HepG2 (cell line): ENCODE data around the gene GADD45G. TPM values are rescaled to one million over a fixed set of nuclear protein-coding genes. Genes with fewer than 3 reads are reported as not detected.
A peak's percentile ranks its signal among the peaks of the same experiment; 100 is the strongest.

Experiments used
- ATAC-seq: fragments of 200-7000 bp; cut with Tn5 transposase; 3 replicates; pipeline ENCODE4 v1.9.1; 2020; ENCODE audit warnings: mild to moderate bottlenecking, moderate library complexity
- BruUV-seq: library from RNA; stranded (reverse); fragments of 400-500 nt; replicated peaks from 2 replicates; lab custom pipeline; 2021; lab: Mats Ljungman, UMichigan
- CTCF ChIA-PET: fragments of 300-600 bp; formaldehyde crosslinking; extraction: SDS; loops from one replicate; lab custom pipeline; 2021; ENCODE audit warnings: low total read pairs, inconsistent platforms, low intra/inter-chr PET ratio; lab: Yijun Ruan, JAX
- POLR2A ChIA-PET: fragments of 350-600 bp; sonication (Branson Sonifier 250); formaldehyde crosslinking; loops from one replicate; lab custom pipeline; 2020; ENCODE audit warnings: antibody characterized with exemption, inconsistent platforms; lab: Yijun Ruan, JAX
- DNase-seq: peaks from one replicate; pipeline ENCODE4 v3.0.0-alpha.2; 2015; ENCODE audit warnings: low spot score
- FAIRE-seq: peaks from 3 replicates; lab custom pipeline; 2011; peaks lifted over from hg19 to GRCh38; lab: Jason Lieb, UNC
- H2AFZ ChIP-seq: one replicate; pipeline ENCODE4 v1.6.1; 2011; ENCODE audit warnings: low read length, inconsistent platforms
- H3K27ac ChIP-seq: fragments of 300-600 bp; 3 replicates; pipeline ENCODE4 v1.8.0; 2011; ENCODE audit warnings: mixed run types, mild to moderate bottlenecking, mixed read lengths, low read length, inconsistent platforms; ENCODE audit not compliant: insufficient read depth; ENCODE audit errors: extremely low read length
- H3K27me3 ChIP-seq, 2 experiments: fragments of 200-600 bp in 1 of 2; 2 replicates in 1 of 2; 3 replicates in 1 of 2; pipeline versions ENCODE4 v1.6.0 to v1.8.0; 2011; ENCODE audit warnings: low read length in 2 of 2, mild to moderate bottlenecking in 2 of 2, moderate library complexity in 2 of 2, inconsistent platforms in 1 of 2; ENCODE audit not compliant: insufficient read depth in 2 of 2, control insufficient read depth in 1 of 2
- H3K36me3 ChIP-seq, 2 experiments: fragments of 200-600 bp in 1 of 2; replicated peaks in 1 of 2; 2 replicates in 1 of 2; 3 replicates in 1 of 2; pipeline versions ENCODE4 v1.5.1 to v1.8.0; 2011; ENCODE audit warnings: low read length in 2 of 2, inconsistent platforms in 1 of 2; ENCODE audit not compliant: insufficient read depth in 2 of 2, control insufficient read depth in 1 of 2
- H3K4me1 ChIP-seq: 2 replicates; pipeline ENCODE4 v1.5.1; 2012; ENCODE audit warnings: low read length, inconsistent platforms; ENCODE audit not compliant: insufficient read depth
- H3K4me2 ChIP-seq: 2 replicates; pipeline ENCODE4 v1.6.0; 2011; ENCODE audit warnings: low read depth, low read length, inconsistent platforms
- H3K4me3 ChIP-seq, 3 experiments: fragments of 200-600 bp in 1 of 3; sonication (generic), shearing (Covaris generic) in 1 of 3; replicated peaks in 1 of 3; 2 replicates each; pipeline ENCODE4 v1.5.1; 2011 to 2016; ENCODE audit warnings: low read length in 3 of 3, inconsistent platforms in 2 of 3, low read depth in 2 of 3, mild to moderate bottlenecking in 2 of 3, control low read depth in 1 of 3, mixed read lengths in 1 of 3; ENCODE audit not compliant: insufficient read depth in 1 of 3
- H3K79me2 ChIP-seq: one replicate; pipeline ENCODE4 v1.6.1; 2011; ENCODE audit warnings: low read length, inconsistent platforms; ENCODE audit not compliant: insufficient read depth
- H3K9ac ChIP-seq: 2 replicates; pipeline ENCODE4 v1.6.0; 2011; ENCODE audit warnings: mild to moderate bottlenecking, low read depth, low read length, inconsistent platforms; ENCODE audit not compliant: insufficient read depth
- H3K9me3 ChIP-seq: 2 replicates; pipeline ENCODE4 v1.5.1; 2012; ENCODE audit warnings: mild to moderate bottlenecking, low read length
- H4K20me1 ChIP-seq: 2 replicates; pipeline ENCODE4 v1.6.0; 2011; ENCODE audit warnings: inconsistent platforms, mild to moderate bottlenecking, low read length, moderate library complexity; ENCODE audit not compliant: insufficient read depth
- ARID2 ChIP-seq: sonication (generic); formaldehyde crosslinking; IDR thresholded peaks from 2 replicates; pipeline ENCODE4 v1.8.1; 2022; ENCODE audit warnings: mild to moderate bottlenecking, missing genetic modification reagents, borderline replicate concordance
- ATF7-NPFF ChIP-seq: sonication (generic); formaldehyde crosslinking; IDR thresholded peaks from 2 replicates; pipeline ENCODE4 v1.8.1; 2023; ENCODE audit warnings: mild to moderate bottlenecking, low read depth, missing genetic modification reagents, moderate library complexity
- BCL6 ChIP-seq: IDR thresholded peaks from 2 replicates; pipeline ENCODE4 v1.6.1; 2016; ENCODE audit warnings: missing genetic modification reagents, missing compliant biosample characterization
- CREB1 ChIP-seq, 2 experiments: fragments of 450-650 bp in 1 of 2; IDR thresholded peaks; 2 replicates each; pipeline ENCODE4 v1.6.1; 2016 to 2017; ENCODE audit warnings: control low read depth in 1 of 2, mild to moderate bottlenecking in 1 of 2, missing compliant biosample characterization in 1 of 2, missing genetic modification characterization in 1 of 2
- FOXJ3 ChIP-seq: sonication (generic); formaldehyde crosslinking; IDR thresholded peaks from 2 replicates; pipeline ENCODE4 v1.4.0; 2020; ENCODE audit warnings: missing genetic modification reagents, mild to moderate bottlenecking, borderline replicate concordance
- KAT2B ChIP-seq: fragments of 150-350 bp; IDR thresholded peaks from 2 replicates; pipeline ENCODE4 v1.6.1; 2014; ENCODE audit warnings: low read depth, low read length, borderline replicate concordance
- MTA1 ChIP-seq: sonication (generic); formaldehyde crosslinking; IDR thresholded peaks from 2 replicates; pipeline ENCODE4 v1.4.0; 2020; ENCODE audit warnings: missing genetic modification reagents, mild to moderate bottlenecking, borderline replicate concordance
- SETDB1 ChIP-seq: sonication (generic); formaldehyde crosslinking; IDR thresholded peaks from 2 replicates; pipeline ENCODE4 v1.5.1; 2020; ENCODE audit warnings: missing genetic modification reagents, mild to moderate bottlenecking, borderline replicate concordance
- TCF7L2 ChIP-seq: IDR thresholded peaks from 2 replicates; pipeline ENCODE4 v1.6.1; 2011; ENCODE audit warnings: mild to moderate bottlenecking, low read depth, low read length, moderate library complexity
- YEATS2 ChIP-seq: sonication (generic); formaldehyde crosslinking; IDR thresholded peaks from 2 replicates; pipeline ENCODE4 v1.4.0; 2020; ENCODE audit warnings: missing genetic modification reagents, borderline replicate concordance
- ZNF235 ChIP-seq: sonication (generic); formaldehyde crosslinking; IDR thresholded peaks from 2 replicates; pipeline ENCODE4 v1.8.1; 2023; ENCODE audit warnings: mild to moderate bottlenecking, missing genetic modification reagents, borderline replicate concordance
- ZNF432 ChIP-seq: sonication (generic); formaldehyde crosslinking; IDR thresholded peaks from 2 replicates; pipeline ENCODE4 v1.5.0; 2020; ENCODE audit warnings: missing genetic modification reagents, mild to moderate bottlenecking, borderline replicate concordance
- ZNF577 ChIP-seq: sonication (generic); formaldehyde crosslinking; IDR thresholded peaks from 2 replicates; pipeline ENCODE4 v1.4.0; 2020; ENCODE audit warnings: mild to moderate bottlenecking, low read depth, missing genetic modification reagents, borderline replicate concordance
- ZNF598 ChIP-seq: sonication (generic); formaldehyde crosslinking; IDR thresholded peaks from 2 replicates; pipeline ENCODE4 v1.5.1; 2020; ENCODE audit warnings: mild to moderate bottlenecking, missing genetic modification reagents, borderline replicate concordance
- WGBS: methylation state at CpG from one replicate; pipeline ENCODE4 v1.1.6; 2017; ENCODE audit warnings: low lambda C conversion rate; 5-methylcytosine and 5-hydroxymethylcytosine counted together
- in situ Hi-C: cut with HindIII; loops from 2 replicates; pipeline ENCODE4 v1.10.0; 2017; ENCODE audit warnings: low pct_unique_long_range_greater_than_20kb; ENCODE audit not compliant: extremely low pct_ligation_motif_present
- intact Hi-C: fragments of 100-400 bp; cut with micrococcal nuclease; formaldehyde crosslinking; loops from one replicate; pipeline ENCODE4 v1.10.0; 2022; ENCODE audit not compliant: unreplicated experiment
- polyA plus RNA-seq, 8 experiments: library from polyadenylated mRNA; depleted of rRNA in 3 of 8; stranded (reverse) in 7 of 8; unstranded in 1 of 8; fragments of >200 nt; fragmentation: Illumina TruSeq in 4 of 8; extraction: Trizol in 4 of 8; gene quantifications; 2 replicates each; pipeline versions ENCODE4 v1.2.1 to v1.2.3, GENCODE V29; 2011 to 2016; ENCODE audit warnings: low read depth in 4 of 8, missing spikeins in 1 of 8, mixed read lengths in 1 of 8; ENCODE audit not compliant: insufficient read depth in 1 of 8
- total RNA-seq, 5 experiments: library from RNA; depleted of rRNA; stranded (reverse); fragments of >200 nt; fragmentation: Illumina TruSeq; extraction: Trizol; gene quantifications; 2 replicates each; pipeline ENCODE4 v1.2.3, GENCODE V29; 2016; ENCODE audit warnings: low read depth in 1 of 5
- TF ChIP-seq, protein P1 (sequence below): IDR thresholded peaks from 2 replicates; pipeline ENCODE4 v1.6.1; 2012; ENCODE audit warnings: low read length, improper control_type of control experiment
- TF ChIP-seq, protein P2 (sequence below): sonication (generic); formaldehyde crosslinking; IDR thresholded peaks from 2 replicates; pipeline ENCODE4 v1.8.0; 2022; ENCODE audit warnings: low read depth, missing genetic modification reagents

GADD45G gene
- total and polyA plus RNA-seq, 2 of the 13 experiments (the other 11 are each of a cell fraction or from before 2014, with no cell fraction given) = not detected

DNA sequence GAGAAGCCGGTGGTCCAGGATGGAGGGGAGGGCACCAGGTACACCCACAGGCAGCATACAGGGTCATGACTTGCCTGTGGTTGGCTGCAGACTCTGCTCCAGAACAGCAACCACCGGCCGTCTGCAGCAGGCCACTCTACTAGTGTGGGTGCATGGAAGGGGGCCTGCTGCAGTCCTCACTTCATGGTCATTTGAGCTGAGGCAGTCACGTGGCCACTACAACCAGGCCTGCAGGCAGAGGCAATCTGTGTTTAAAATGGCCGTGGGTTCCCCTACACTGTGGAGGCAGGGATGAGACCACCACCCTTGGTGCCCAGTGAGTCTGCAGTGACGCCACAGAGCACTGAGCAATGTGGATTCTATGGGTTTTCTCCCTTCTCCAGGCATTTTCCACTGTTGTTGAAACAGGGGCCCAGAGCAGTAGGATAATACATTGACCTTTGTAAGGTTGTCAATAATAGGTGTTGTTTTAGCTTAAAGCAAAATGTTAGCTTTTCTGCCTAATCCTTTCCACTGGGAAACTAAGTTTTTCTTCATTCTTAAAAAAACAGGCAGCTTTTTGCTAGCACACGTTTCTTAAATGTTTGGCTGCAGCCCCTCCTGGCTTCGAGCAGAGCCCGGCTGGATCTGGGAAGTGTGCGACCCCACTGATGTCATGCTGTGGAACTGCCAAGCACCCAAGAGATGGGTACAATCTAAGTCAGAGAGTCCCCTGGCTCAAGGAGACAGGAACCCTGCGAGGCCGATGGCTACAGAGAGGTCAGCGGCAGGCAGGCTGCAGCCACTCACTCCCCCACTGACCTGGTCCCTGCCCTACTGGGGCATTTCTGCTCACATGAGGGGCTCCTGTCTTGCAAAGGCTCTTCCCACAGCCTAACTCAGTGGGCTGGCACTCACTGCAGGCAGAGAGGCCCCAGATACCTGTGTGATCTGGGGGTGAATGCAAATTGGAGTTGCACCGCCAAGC, 21.2 kb downstream of the GADD45G start (continued):
- TF ChIP-seq ZNF598 = peak; percentile 67; the same call in 1 of the 2 replicates
- peak; percentile 87 for TF ChIP-seq BCL6 (CRISPR knock-in tag)
- TF ChIP-seq SETDB1 = no peak

DNA sequence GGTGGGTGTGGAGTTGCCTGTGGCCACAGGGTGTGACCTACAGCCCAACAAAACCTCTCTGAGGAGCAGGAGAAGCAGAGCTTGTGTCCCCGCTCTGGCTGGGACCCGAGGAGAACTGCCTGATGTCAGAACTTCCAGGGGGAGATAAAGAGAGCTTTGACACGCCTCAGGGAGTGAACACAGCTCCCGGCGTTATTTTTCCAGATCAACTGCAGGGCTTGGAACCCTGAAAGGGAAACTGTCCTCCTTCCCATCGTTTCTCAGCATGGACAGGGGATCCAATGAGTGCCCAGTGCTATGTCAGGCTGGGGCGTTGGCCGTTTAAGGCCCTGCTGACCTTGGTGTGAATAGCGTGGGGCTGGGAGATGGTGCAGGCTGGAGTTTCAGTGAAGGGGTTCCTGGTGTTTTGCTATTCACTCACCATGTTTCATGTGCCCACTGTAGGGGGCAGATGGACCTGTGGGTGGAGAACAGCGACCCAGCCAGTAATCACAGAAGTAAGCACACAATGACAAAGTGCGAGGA, 22.0 kb downstream of the GADD45G start:
- DNase-seq = no peak
- Histone ChIP-seq H4K20me1 (no peaks in the 10 kb centered on the region), H3K4me1 (peaks cover 24% of the 10 kb centered on the region), H3K4me3 (no peak overlapping the region), H3K79me2 (no peaks in the 10 kb centered on the region), H3K4me2 (peak overlapping the region; percentile 32; the same call in 1 of the 2 replicates), H3K27ac (no peak overlapping the region), H3K9ac (no peak overlapping the region), H3K27me3 (peaks cover 2 to 52% of the 10 kb centered on the region in 2 experiments; a peak in 3 of 5 replicates), H2AFZ (no peak overlapping the region), H3K36me3 (no peaks in the 10 kb centered on the region), H3K9me3 (no peaks in the 10 kb centered on the region)
- POLR2A ChIA-PET = interaction anchor here (0.8 kb wide), 1 partner anchor 21 kb away, joined by 4 read pairs; no protein-coding TSS in a partner anchor
- BruUV-seq = no TSS peak
- intact Hi-C loops (no loop called here), in situ Hi-C loops (no loop called here)
- FAIRE-seq = no peak
- peak; percentile 25 for ATAC-seq
- CTCF ChIA-PET = no interaction called here
- WGBS = 17% methylated on average over 5 of the region's 11 CpGs
- TF ChIP-seq MTA1 (no peak), ZNF432 (CRISPR knock-in tag) (no peak), FOXJ3 (CRISPR knock-in tag) (no peak), CREB1 (IDR thresholded peaks at IDR 0.05) (no peak), CREB1 (CRISPR knock-in tag; IDR thresholded peaks at IDR 0.05) (no peak), ZNF577 (no peak), KAT2B (no peak), ZNF235 (CRISPR knock-in tag) (no peak), YEATS2 (CRISPR knock-in tag) (no peak), ARID2 (CRISPR knock-in tag) (no peak), TCF7L2 (no peak), ATF7-NPFF (CRISPR knock-in tag) (no peak)
- TF ChIP-seq, protein P1, sequence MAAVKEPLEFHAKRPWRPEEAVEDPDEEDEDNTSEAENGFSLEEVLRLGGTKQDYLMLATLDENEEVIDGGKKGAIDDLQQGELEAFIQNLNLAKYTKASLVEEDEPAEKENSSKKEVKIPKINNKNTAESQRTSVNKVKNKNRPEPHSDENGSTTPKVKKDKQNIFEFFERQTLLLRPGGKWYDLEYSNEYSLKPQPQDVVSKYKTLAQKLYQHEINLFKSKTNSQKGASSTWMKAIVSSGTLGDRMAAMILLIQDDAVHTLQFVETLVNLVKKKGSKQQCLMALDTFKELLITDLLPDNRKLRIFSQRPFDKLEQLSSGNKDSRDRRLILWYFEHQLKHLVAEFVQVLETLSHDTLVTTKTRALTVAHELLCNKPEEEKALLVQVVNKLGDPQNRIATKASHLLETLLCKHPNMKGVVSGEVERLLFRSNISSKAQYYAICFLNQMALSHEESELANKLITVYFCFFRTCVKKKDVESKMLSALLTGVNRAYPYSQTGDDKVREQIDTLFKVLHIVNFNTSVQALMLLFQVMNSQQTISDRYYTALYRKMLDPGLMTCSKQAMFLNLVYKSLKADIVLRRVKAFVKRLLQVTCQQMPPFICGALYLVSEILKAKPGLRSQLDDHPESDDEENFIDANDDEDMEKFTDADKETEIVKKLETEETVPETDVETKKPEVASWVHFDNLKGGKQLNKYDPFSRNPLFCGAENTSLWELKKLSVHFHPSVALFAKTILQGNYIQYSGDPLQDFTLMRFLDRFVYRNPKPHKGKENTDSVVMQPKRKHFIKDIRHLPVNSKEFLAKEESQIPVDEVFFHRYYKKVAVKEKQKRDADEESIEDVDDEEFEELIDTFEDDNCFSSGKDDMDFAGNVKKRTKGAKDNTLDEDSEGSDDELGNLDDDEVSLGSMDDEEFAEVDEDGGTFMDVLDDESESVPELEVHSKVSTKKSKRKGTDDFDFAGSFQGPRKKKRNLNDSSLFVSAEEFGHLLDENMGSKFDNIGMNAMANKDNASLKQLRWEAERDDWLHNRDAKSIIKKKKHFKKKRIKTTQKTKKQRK = no peak
- TF ChIP-seq, protein P2, sequence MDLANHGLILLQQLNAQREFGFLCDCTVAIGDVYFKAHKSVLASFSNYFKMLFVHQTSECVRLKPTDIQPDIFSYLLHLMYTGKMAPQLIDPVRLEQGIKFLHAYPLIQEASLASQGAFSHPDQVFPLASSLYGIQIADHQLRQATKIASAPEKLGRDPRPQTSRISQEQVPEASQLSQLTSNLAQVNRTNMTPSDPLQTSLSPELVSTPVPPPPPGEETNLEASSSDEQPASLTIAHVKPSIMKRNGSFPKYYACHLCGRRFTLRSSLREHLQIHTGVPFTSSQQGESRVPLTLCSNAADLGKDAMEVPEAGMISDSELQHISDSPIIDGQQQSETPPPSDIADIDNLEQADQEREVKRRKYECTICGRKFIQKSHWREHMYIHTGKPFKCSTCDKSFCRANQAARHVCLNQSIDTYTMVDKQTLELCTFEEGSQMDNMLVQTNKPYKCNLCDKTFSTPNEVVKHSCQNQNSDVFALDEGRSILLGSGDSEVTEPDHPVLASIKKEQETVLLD = no peak
